GM23338 (cell line): ENCODE data around the gene NLGN1.

ENCODE experiments used
- EZH2 ChIP-seq: fragments of 200-600 bp; sonication (generic); IDR thresholded peaks from one replicate; pipeline ENCODE4 v1.8.0; 2017; ENCODE audit warnings: antibody characterized with exemption, mild to moderate bottlenecking, low read depth; ENCODE audit not compliant: unreplicated experiment
- POLR2AphosphoS5 ChIP-seq: IDR thresholded peaks from 2 replicates; pipeline ENCODE4 v1.6.1; 2016; ENCODE audit warnings: antibody characterized with exemption, low read depth
- ZNF114 ChIP-seq: fragments of 250-450 bp; sonication (Bioruptor Pico); IDR thresholded peaks from 2 replicates; pipeline ENCODE4 v1.5.0; 2020; ENCODE audit warnings: mild to moderate bottlenecking, moderate library complexity
- TF ChIP-seq, protein P1 (sequence below), 2 experiments: fragments of 200-600 bp in 1 of 2; sonication (generic) in 1 of 2; conservative IDR thresholded peaks; 2 replicates each; pipeline versions ENCODE4 v1.5.1 to v1.6.1; 2016 to 2017; ENCODE audit warnings: antibody characterized with exemption in 2 of 2, low read depth in 2 of 2, mild to moderate bottlenecking in 2 of 2, moderate library complexity in 1 of 2

GRCh38 chr3:173652093-173652492, 254.5 kb downstream of the NLGN1 start:
- TF ChIP-seq ZNF114 (CRISPR knock-in tag) = no peak
- TF ChIP-seq, protein P1, sequence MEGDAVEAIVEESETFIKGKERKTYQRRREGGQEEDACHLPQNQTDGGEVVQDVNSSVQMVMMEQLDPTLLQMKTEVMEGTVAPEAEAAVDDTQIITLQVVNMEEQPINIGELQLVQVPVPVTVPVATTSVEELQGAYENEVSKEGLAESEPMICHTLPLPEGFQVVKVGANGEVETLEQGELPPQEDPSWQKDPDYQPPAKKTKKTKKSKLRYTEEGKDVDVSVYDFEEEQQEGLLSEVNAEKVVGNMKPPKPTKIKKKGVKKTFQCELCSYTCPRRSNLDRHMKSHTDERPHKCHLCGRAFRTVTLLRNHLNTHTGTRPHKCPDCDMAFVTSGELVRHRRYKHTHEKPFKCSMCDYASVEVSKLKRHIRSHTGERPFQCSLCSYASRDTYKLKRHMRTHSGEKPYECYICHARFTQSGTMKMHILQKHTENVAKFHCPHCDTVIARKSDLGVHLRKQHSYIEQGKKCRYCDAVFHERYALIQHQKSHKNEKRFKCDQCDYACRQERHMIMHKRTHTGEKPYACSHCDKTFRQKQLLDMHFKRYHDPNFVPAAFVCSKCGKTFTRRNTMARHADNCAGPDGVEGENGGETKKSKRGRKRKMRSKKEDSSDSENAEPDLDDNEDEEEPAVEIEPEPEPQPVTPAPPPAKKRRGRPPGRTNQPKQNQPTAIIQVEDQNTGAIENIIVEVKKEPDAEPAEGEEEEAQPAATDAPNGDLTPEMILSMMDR (conservative IDR thresholded peaks at IDR 0.05; ENCODE audit: low read depth in 2 of 2) = no peak
- TF ChIP-seq EZH2 = no peak
- TF ChIP-seq POLR2AphosphoS5 = no peak
